ENCODE results near the gene TOLLIP.

- no peak for TF ChIP-seq CTCF (IDR thresholded peaks at IDR 0.05)
- TF ChIP-seq POLR2A (IDR thresholded peaks at IDR 0.05) = no peak
These were observed 72.3 kb downstream of the TOLLIP start for GRCh38 chr11:1237128-1237580.
